ENCODE data around the gene USP2. TPM values are rescaled to one million over a fixed set of nuclear protein-coding genes. Genes with fewer than 3 reads are reported as not detected.

The USP2 gene
- total and polyA plus RNA-seq, 4 donors = 1.7 to 6.5 (median 3.5) TPM

DNA sequence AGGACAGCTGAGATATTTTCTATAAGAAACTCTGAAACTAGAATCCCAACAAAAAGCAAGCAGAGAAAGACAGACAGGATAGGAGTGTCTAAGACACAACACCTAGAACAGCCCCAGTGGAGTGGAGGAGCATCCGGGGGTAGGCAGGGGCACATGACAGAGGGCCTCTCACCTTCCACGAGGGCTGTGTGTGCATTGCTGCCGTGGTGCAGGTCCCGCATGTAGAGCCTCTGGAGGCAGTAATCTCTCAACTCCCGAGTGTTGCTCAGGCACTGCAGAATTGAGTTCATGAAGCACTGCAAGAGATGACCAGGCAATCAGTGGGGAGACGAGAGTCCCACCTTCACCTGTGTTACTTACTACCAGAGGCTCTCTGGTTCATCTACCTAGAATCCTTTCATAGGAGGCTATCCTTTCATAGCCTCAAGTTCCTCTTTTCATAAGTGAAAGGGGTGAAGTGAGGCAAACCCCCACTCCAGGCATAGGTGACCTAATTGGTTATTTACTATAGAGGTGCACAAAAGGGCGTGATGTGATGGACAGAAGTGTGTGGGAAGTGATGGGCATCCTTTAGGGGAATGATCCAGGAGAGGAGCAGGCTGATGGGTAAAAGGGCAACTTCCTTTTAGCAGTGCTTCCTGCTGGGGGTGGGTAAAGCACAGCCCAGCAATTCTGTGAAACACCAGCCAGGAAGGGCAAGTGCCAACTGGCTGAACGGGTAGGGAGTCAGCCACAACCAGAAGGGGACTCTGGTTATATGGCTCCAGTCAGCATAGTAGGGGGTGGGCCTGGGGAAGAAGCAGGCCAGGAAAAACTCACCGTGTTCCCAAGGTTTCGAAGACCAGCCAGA lies 21.9 kb downstream of the USP2 start:
- Histone ChIP-seq H3K27ac (ENCODE audit: low read depth in 1 of 2, low read length in 1 of 2) (peak overlapping the region in 1 of 2 donors; percentile 95), H3K9ac (ENCODE audit: insufficient read depth in 1 of 2, low read length in 2 of 2) (no peak overlapping the region), H3K36me3 (ENCODE audit: control insufficient read depth in 4 of 4, insufficient read depth in 4 of 4, low read length in 4 of 4) (no peaks in the 10 kb centered on the region), H3K4me3 (no peak overlapping the region), H3K4me1 (ENCODE audit: control insufficient read depth in 5 of 5, insufficient read depth in 5 of 5, low read length in 5 of 5) (peaks cover 0 to 15% (median 3%) of the 10 kb centered on the region in 5 donors), H3K9me3 (ENCODE audit: control insufficient read depth in 4 of 4, insufficient read depth in 3 of 4, low read length in 3 of 4) (no peaks in the 10 kb centered on the region), H3K27me3 (ENCODE audit: control insufficient read depth in 3 of 3, insufficient read depth in 3 of 3, low read length in 2 of 3) (peaks cover 0 to 5% (median 3%) of the 10 kb centered on the region in 3 donors)
- ATAC-seq (ENCODE audit: insufficient read depth, low FRiP score) (no peak), DNase-seq (no peak)
- WGBS, 2 donors = 81 to 82% methylated on average over 10 of the region's 10 CpGs
- TF ChIP-seq, protein P1, sequence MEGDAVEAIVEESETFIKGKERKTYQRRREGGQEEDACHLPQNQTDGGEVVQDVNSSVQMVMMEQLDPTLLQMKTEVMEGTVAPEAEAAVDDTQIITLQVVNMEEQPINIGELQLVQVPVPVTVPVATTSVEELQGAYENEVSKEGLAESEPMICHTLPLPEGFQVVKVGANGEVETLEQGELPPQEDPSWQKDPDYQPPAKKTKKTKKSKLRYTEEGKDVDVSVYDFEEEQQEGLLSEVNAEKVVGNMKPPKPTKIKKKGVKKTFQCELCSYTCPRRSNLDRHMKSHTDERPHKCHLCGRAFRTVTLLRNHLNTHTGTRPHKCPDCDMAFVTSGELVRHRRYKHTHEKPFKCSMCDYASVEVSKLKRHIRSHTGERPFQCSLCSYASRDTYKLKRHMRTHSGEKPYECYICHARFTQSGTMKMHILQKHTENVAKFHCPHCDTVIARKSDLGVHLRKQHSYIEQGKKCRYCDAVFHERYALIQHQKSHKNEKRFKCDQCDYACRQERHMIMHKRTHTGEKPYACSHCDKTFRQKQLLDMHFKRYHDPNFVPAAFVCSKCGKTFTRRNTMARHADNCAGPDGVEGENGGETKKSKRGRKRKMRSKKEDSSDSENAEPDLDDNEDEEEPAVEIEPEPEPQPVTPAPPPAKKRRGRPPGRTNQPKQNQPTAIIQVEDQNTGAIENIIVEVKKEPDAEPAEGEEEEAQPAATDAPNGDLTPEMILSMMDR (IDR thresholded peaks at IDR 0.05; ENCODE audit: control extremely low read depth, extremely low read depth) = no peak

DNA sequence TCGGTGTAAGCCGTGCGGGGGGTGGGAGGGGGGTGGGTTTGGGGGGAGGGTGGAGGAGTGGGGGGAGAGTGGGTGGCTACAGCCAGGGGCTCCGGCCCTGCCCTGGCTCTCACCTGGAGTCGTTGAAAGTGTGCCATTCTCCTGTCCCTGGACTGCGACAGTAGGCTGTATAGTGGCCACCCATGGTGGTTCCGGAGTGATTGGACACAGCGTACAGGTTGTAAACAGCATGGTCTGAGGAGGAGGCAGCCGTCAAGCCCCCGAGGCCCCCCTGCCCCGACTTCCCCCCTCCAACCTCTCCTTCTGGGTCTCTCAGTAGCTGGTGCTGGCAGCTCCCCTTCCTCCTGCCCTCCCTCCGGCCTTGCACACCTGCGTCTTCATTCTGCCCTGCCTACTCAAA lies 24.4 kb downstream of the USP2 start:
- no peak overlapping the region for H3K27ac ChIP-seq (ENCODE audit: low read depth in 1 of 2, low read length in 1 of 2)
- H3K4me1 ChIP-seq (ENCODE audit: control insufficient read depth in 5 of 5, insufficient read depth in 5 of 5, low read length in 5 of 5) = peaks cover 2 to 13% (median 3%) of the 10 kb centered on the region in 5 donors
- H3K9ac ChIP-seq (ENCODE audit: insufficient read depth in 1 of 2, low read length in 2 of 2) = no peak overlapping the region
- H3K27me3 ChIP-seq (ENCODE audit: control insufficient read depth in 3 of 3, insufficient read depth in 3 of 3, low read length in 2 of 3) = no peaks in the 10 kb centered on the region
- H3K36me3 ChIP-seq (ENCODE audit: control insufficient read depth in 4 of 4, insufficient read depth in 4 of 4, low read length in 4 of 4) = no peaks in the 10 kb centered on the region
- no peak for DNase-seq
- peak overlapping the region; percentile 16 for H3K4me3 ChIP-seq
- 37 to 52% methylated on average over 9 to 13 of the region's 13 CpGs for WGBS, 2 donors
- no peak for ATAC-seq (ENCODE audit: insufficient read depth, low FRiP score)
- TF ChIP-seq, protein P1 (IDR thresholded peaks at IDR 0.05; ENCODE audit: control extremely low read depth, extremely low read depth) = no peak
- H3K9me3 ChIP-seq (ENCODE audit: control insufficient read depth in 4 of 4, insufficient read depth in 3 of 4, low read length in 3 of 4) = no peaks in the 10 kb centered on the region

DNA sequence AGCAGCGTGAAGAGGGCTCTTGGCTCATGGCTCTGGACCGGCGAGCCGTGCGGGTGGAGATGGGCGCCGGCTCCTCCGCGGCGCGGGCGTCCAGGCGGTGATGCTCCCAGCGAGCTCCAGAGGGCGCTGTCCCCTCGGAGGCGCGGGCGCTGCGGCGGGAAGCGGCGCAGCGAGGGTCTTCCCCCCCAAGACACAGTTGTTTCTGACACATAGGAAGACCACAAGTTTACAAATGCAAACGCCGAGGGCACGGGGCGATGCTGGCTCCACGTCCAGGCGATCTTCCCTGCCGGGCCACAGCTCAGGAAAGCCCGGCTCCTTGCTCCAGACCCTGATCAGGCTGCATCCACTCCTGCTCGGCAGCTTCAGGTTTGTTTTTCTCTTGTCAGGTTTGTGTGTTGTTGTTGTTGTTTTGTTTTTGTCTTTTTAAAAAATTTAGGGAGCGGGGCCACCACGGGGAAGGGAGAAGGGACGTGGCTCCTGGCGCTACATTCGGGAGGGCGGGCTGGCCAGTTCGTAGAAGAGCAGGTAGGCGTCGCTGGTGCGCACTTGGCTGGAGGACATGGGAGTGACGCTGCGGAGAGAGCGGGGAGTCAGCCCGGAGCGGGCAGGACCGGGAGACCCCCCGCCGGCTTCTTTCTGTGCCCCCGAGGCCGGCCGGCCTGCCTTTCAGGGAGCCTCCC lies 25.0 kb downstream of the USP2 start:
- TF ChIP-seq, protein P1 (IDR thresholded peaks at IDR 0.05; ENCODE audit: control extremely low read depth, extremely low read depth) = peak; percentile 89
- Histone ChIP-seq H3K4me3 (peak overlapping the region; percentile 46), H3K27me3 (ENCODE audit: control insufficient read depth in 3 of 3, insufficient read depth in 3 of 3, low read length in 2 of 3) (no peaks in the 10 kb centered on the region), H3K36me3 (ENCODE audit: control insufficient read depth in 4 of 4, insufficient read depth in 4 of 4, low read length in 4 of 4) (no peaks in the 10 kb centered on the region), H3K9me3 (ENCODE audit: control insufficient read depth in 4 of 4, insufficient read depth in 3 of 4, low read length in 3 of 4) (no peaks in the 10 kb centered on the region), H3K4me1 (ENCODE audit: control insufficient read depth in 5 of 5, insufficient read depth in 5 of 5, low read length in 5 of 5) (peaks cover 0 to 9% (median 3%) of the 10 kb centered on the region in 5 donors), H3K9ac (ENCODE audit: insufficient read depth in 1 of 2, low read length in 2 of 2) (peak overlapping the region in 1 of 2 donors; percentile 63), H3K27ac (ENCODE audit: low read depth in 1 of 2, low read length in 1 of 2) (peak overlapping the region; percentile 78 to 81)
- peak; percentile 90 to 91 (median 90) for DNase-seq
- 1% methylated on average over 52 to 54 of the region's 54 CpGs for WGBS, 2 donors
- peak; percentile 82 for ATAC-seq (ENCODE audit: insufficient read depth, low FRiP score)

All from lung (tissue), 12 donors.